Spinal cord (tissue), 10 donors: ENCODE results near the gene SLC12A5. TPM values are rescaled to one million over a fixed set of nuclear protein-coding genes. Genes with fewer than 3 reads are reported as not detected.

ENCODE experiments used
- DNase-seq, 6 donors: peaks; one replicate each; pipeline versions ENCODE4 v3.0.0 to v3.0.0-alpha.2; 2013 to 2015; ENCODE audit warnings: low spot score in 6 of 6, low read depth in 4 of 6
- H3K27ac ChIP-seq: one replicate; pipeline ENCODE4 v1.5.1; 2013; ENCODE audit warnings: low read depth, low read length, control low read depth
- H3K27me3 ChIP-seq: one replicate; pipeline ENCODE4 v1.6.1; 2013; ENCODE audit warnings: low read length; ENCODE audit not compliant: control insufficient read depth, insufficient read depth
- H3K36me3 ChIP-seq: one replicate; pipeline ENCODE4 v1.6.1; 2013; ENCODE audit warnings: low read length; ENCODE audit not compliant: control insufficient read depth, insufficient read depth
- H3K4me1 ChIP-seq: one replicate; pipeline ENCODE4 v1.6.1; 2013; ENCODE audit warnings: low read length; ENCODE audit not compliant: control insufficient read depth, insufficient read depth
- H3K4me3 ChIP-seq: one replicate; pipeline ENCODE4 v1.5.1; 2013; ENCODE audit warnings: low read depth, low read length, control low read depth
- H3K9me3 ChIP-seq: one replicate; pipeline ENCODE4 v1.6.1; 2013; ENCODE audit warnings: low read length; ENCODE audit not compliant: control insufficient read depth, insufficient read depth
- WGBS: methylation state at CpG from one replicate; pipeline ENCODE4 v1.1.5; 2013; ENCODE audit warnings: missing lambda C conversion rate; ENCODE audit not compliant: insufficient coverage; 5-methylcytosine and 5-hydroxymethylcytosine counted together
- polyA plus RNA-seq, 2 donors: library from polyadenylated mRNA; unstranded; fragments of 120-200 nt; gene quantifications; one replicate each; pipeline ENCODE4 v1.2.1, GENCODE V29; 2013; ENCODE audit not compliant: insufficient read length in 2 of 2
- total RNA-seq, 2 donors: library from RNA; depleted of rRNA in 1 of 2; stranded (reverse); fragments of 120-200 nt in 1 of 2; fragments of >200 nt in 1 of 2; gene quantifications; one replicate each; pipeline versions ENCODE4 v1.2.3 to v1.2.4, GENCODE V29; 2013 to 2014
- donor health status: healthy.

The SLC12A5 gene
- total and polyA plus RNA-seq, 4 donors = 26.2 to 191 (median 130) TPM

DNA sequence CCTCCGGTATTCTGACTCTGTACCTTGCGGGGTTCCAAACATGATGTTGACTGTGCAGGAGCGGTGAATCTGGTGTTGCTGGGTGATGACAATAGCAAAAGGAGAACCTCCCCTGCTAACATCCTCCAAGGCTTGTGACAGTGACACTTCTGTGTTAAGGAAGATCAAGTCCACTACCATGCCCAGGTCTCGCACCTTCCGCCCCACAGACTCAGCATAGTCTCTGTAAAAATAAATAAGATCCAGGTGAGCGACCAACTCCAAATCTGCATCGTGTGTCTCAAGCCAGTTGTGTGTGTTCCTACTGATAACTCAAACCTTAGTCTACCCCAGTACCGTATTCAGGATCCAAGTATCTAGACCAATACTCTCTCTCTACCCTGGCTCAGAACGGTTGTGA lies 36.0 kb downstream of the SLC12A5 start:
- no peak for DNase-seq
- peaks cover 72% of the 10 kb centered on the region for H3K36me3 ChIP-seq
- H3K27me3 ChIP-seq = no peaks in the 10 kb centered on the region
- peaks cover 22% of the 10 kb centered on the region for H3K4me1 ChIP-seq
- no peak overlapping the region for H3K4me3 ChIP-seq
- no peaks in the 10 kb centered on the region for H3K9me3 ChIP-seq
- no peak overlapping the region for H3K27ac ChIP-seq
- 96% methylated on average over 8 of the region's 9 CpGs for WGBS

DNA sequence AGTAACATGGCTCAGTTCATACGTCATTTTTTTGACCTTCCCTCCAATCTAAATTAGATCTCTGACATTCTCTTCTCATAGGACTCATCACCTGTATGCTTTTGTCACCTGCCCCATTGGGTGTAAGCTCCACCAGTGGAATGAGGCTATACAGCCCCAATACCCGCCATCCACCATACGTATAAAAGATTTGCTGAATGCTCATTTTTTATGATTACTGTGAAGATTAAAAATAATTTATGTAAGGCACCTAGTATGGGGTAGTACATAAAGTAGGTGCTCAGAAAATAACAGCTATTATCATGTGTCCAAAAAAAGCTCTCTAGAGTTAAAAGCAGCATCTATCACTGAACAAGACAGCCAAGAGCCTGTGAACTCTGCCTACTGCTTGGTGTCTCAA lies 36.7 kb downstream of the SLC12A5 start:
- Histone ChIP-seq H3K36me3 (peaks cover 72% of the 10 kb centered on the region), H3K4me1 (peaks cover 22% of the 10 kb centered on the region), H3K27ac (no peak overlapping the region), H3K27me3 (no peaks in the 10 kb centered on the region), H3K4me3 (no peak overlapping the region), H3K9me3 (no peaks in the 10 kb centered on the region)
- DNase-seq = no peak
- 100% methylated on average over 1 of the region's 3 CpGs for WGBS

DNA sequence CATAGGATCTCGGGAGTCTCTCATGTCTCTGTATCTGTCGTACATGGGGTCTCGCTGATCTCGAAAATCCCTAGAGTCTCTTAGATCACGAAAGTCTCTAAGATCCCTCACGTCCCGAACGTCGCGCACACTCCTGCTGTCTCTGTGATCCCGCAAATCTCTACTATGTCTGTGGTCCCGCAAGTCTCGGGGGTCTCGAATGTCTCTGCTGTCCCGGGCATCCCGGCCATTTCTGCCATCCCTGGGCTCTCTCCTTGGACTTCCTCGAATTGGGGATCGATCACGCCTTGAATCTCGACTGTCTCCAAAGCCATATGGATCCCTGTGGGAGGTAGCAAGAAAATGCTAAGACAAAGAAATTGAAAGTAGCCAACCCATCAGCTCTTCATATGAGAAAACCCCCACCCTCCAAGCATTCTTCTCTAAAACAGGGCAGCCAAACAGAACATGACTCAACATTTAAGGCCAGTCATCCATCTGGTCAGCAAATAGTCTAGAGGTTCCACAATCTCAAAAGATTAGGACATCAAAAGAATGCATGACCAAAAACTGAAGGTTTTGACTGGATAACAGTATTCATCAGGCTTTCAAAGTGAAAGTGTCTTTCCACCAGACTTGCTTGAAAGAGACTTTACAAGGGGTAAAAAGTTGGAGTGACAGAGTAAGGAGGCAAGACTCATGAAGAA lies 41.3 kb downstream of the SLC12A5 start:
- Histone ChIP-seq H3K27ac (no peak overlapping the region), H3K27me3 (no peaks in the 10 kb centered on the region), H3K36me3 (peaks cover 35% of the 10 kb centered on the region), H3K4me3 (no peak overlapping the region), H3K4me1 (no peaks in the 10 kb centered on the region), H3K9me3 (no peaks in the 10 kb centered on the region)
- no peak for DNase-seq
- WGBS = 94% methylated on average over 17 of the region's 20 CpGs

DNA sequence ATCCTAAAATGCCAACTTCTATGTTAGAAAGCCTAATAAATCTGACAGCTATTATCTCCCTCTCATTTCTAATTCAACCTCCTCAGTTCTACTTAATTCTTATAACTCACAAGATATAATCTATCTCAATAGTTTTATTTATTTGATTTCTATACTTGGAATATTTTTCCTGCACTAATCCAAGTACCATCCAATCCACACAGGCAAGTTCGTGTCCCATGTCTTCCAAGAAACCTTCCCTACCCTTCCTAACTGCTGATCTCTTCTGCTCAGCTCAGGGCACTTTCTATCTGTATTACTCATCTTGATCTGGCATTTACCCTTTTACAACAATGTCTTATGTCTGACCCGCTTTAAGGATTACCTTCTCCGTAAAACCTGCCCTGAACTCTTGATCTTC lies 42.6 kb downstream of the SLC12A5 start:
- Histone ChIP-seq H3K4me3 (no peak overlapping the region), H3K36me3 (peaks cover 25% of the 10 kb centered on the region), H3K27ac (no peak overlapping the region), H3K9me3 (no peaks in the 10 kb centered on the region), H3K27me3 (no peaks in the 10 kb centered on the region), H3K4me1 (no peaks in the 10 kb centered on the region)
- WGBS = 97% methylated on average over 3 of the region's 3 CpGs
- DNase-seq = no peak

DNA sequence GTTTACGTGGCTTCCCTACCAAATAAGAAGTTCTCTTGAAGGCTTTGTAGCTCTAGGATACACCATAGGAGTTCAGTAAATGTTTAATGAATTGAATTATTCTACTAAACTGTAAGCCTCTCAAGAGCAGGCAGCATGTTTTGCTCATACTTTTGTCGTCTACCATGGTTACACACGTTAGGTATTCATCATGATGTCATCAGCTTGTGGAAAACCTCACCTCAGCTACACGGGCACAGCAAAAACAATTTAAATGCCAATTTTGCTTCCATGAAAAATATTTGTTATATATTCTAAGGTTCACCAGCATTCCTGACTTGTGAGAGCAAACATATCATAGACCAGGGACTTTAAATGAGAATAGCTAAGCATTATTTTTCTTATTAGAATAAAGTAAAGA lies 44.0 kb downstream of the SLC12A5 start:
- Histone ChIP-seq H3K36me3 (peaks cover 26% of the 10 kb centered on the region), H3K9me3 (no peaks in the 10 kb centered on the region), H3K27me3 (no peaks in the 10 kb centered on the region), H3K4me1 (peaks cover 5% of the 10 kb centered on the region), H3K4me3 (no peak overlapping the region), H3K27ac (no peak overlapping the region)
- no CpG with 5 or more reads among the region's 4 CpGs for WGBS
- DNase-seq = no peak

DNA sequence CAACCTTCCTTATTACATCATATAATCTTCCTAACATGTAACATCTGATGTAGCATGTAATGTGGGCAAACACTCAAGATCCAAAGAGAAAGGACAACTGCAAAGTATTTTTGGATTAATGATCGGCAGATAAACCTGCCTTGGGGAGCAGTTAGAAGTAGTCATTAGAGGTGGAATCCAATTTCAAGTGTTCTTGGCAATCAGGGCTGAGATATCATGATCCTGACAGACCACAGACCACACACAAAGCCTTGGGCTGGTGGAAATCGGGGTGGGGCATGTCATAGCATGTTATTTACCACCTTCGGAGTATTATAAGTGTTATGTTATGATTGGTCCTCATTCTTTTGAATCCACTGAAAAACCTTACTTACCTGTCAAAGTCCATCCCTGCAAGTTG lies 44.4 kb downstream of the SLC12A5 start:
- Histone ChIP-seq H3K27me3 (no peaks in the 10 kb centered on the region), H3K27ac (no peak overlapping the region), H3K4me1 (peaks cover 5% of the 10 kb centered on the region), H3K9me3 (no peaks in the 10 kb centered on the region), H3K4me3 (no peak overlapping the region), H3K36me3 (peaks cover 23% of the 10 kb centered on the region)
- 100% methylated on average over 1 of the region's 3 CpGs for WGBS
- no peak for DNase-seq

DNA sequence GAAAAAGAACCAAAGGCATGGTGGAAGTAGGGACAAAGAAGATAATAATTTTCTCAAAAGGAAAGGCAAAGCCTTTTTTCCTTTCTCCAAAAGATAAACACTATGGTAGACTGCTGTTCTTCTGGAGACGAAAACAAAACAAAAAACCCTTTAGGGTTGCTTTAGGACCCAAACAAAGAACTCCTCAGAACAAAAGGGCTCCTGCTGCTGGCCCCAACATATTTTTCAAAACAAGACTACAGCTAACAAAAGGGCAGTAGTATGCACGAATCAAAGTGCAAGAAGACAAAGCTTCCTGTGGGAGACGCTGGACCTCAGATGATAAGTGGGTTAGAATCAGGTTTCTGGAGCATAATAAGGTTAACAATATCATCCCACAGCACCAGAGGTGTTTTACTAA lies 45.0 kb downstream of the SLC12A5 start:
- Histone ChIP-seq H3K27me3 (no peaks in the 10 kb centered on the region), H3K4me1 (peaks cover 9% of the 10 kb centered on the region), H3K27ac (no peak overlapping the region), H3K36me3 (peaks cover 20% of the 10 kb centered on the region), H3K4me3 (no peak overlapping the region), H3K9me3 (no peaks in the 10 kb centered on the region)
- DNase-seq = no peak
- no CpG with 5 or more reads among the region's 3 CpGs for WGBS

DNA sequence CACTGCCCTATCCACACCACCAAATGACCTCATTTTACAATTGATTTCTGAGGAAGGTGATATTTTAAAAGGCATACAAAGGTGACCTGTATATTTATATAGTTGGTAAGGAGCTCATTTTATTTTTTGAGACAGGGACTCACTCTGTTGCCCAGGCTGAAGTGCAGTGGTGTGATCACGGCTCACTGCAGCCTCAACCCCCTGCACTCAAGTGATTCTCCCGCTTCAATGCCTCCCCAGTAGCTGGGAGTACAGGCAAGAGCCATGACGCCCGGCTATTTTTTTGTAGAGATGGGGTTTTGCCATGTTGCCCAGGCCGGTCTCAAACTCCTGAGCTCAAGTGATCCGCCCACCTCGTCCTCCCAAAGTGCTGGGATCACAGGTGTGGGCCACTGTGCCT lies 47.8 kb downstream of the SLC12A5 start:
- Histone ChIP-seq H3K36me3 (peaks cover 14% of the 10 kb centered on the region), H3K9me3 (no peaks in the 10 kb centered on the region)
- WGBS = 77% methylated on average over 4 of the region's 7 CpGs

DNA sequence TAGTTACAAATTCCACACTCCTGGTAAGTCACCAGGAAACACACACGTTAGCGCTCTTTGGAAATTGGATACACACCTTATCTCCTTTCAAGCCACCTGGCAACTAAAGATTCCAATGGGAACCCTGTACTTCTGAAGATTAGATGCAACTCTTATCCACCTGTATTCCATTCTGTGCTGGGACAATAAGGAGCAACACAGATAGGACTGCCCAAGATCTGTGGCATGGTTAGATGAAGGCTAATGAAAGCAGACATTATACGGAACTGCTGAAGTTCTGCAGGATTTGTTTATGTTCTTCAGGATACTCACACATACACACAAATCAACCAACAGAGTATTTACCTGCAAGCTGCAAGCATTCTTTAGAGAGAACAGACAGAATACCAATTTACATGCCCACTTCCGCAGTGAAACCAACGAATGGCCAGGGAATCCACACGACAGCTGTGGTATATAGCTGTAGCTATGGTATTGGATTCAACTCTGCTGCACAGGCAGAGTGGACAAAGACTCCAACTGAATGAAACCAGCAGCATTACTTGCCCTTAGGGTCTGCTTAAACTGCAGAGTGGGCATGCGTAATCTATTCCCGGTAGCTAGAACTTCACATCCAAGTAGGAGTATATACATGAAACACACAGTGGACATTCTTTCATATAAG lies 48.8 kb downstream of the SLC12A5 start:
- Histone ChIP-seq H3K36me3 (peaks cover 14% of the 10 kb centered on the region), H3K9me3 (no peaks in the 10 kb centered on the region), H3K4me3 (no peak overlapping the region), H3K27ac (no peak overlapping the region), H3K27me3 (no peaks in the 10 kb centered on the region), H3K4me1 (peaks cover 11% of the 10 kb centered on the region)
- no CpG with 5 or more reads among the region's 8 CpGs for WGBS
- no peak for DNase-seq

More for the DNA sequence above, 47.8 kb downstream of the SLC12A5 start:
- H3K4me1 ChIP-seq = peaks cover 11% of the 10 kb centered on the region
- no peak for DNase-seq
- no peak overlapping the region for H3K27ac ChIP-seq
- H3K4me3 ChIP-seq = no peak overlapping the region
- no peaks in the 10 kb centered on the region for H3K27me3 ChIP-seq

DNA sequence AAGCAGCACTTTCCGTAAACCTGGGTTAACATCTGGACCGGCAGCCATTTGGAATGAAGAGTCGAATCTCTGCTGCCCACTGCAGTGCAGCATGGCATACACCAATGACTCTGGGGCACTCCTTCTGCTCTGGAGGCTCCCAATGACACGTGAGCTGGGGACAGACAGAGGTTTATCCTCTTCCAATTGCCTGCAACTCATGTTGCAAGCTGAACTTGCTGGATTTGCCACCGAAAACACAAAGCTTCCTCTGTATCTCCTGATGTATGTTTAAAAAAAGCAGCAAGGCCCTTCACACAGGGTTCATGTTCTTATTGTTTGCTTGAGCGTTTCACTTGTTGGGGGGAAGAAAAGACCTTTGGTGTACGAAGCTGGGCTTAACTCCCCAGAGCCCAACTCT lies 49.9 kb downstream of the SLC12A5 start:
- WGBS = 69% methylated on average over 4 of the region's 7 CpGs
- no peaks in the 10 kb centered on the region for H3K9me3 ChIP-seq
- peaks cover 14% of the 10 kb centered on the region for H3K36me3 ChIP-seq
- peak in 2 of 6 donors; percentile 44 to 62 for DNase-seq
- H3K4me1 ChIP-seq = peaks cover 11% of the 10 kb centered on the region
- no peaks in the 10 kb centered on the region for H3K27me3 ChIP-seq
- no peak overlapping the region for H3K4me3 ChIP-seq
- no peak overlapping the region for H3K27ac ChIP-seq
